ENCODE measurements around the gene MKLN1. TPM values are rescaled to one million over a fixed set of nuclear protein-coding genes. Genes with fewer than 3 reads are reported as not detected.
"Not testable (repeated sequence)": the region's sequence is repeated elsewhere in the genome, so short reads cannot be mapped to it uniquely, and the experiment has no call there.

Gene MKLN1
- total and polyA plus RNA-seq, 2 of the 13 experiments (the other 11 are each of a cell fraction or from before 2014, with no cell fraction given): 33.6 to 43.5 TPM

- CTCF ChIA-PET (ENCODE audit: low intra/inter-chr PET ratio, low total read pairs); POLR2A ChIA-PET: not testable (repeated sequence)
Measured at GRCh38 chr7:131505037-131505620, 177.5 kb downstream of the MKLN1 start.

GRCh38 chr7:131505636-131506557 lies 178.2 kb downstream of the MKLN1 start:
- H3K4me1 ChIP-seq (ENCODE audit: insufficient read depth, low read length): peaks cover 34% of the 10 kb centered on the region
- 92% methylated on average over 23 of the region's 30 CpGs for WGBS (ENCODE audit: low lambda C conversion rate)
- CTCF ChIA-PET (ENCODE audit: low intra/inter-chr PET ratio, low total read pairs): no interaction called here
- no peak for DNase-seq (ENCODE audit: low spot score)
- H4K20me1 ChIP-seq (ENCODE audit: insufficient read depth, low read length): no peaks in the 10 kb centered on the region
- POLR2A ChIA-PET: no interaction called here
- no peaks in the 10 kb centered on the region for H3K9me3 ChIP-seq (ENCODE audit: low read length)
- BruUV-seq (replicated peaks): no TSS peak
- in situ Hi-C loops (cut with HindIII; ENCODE audit: extremely low pct_ligation_motif_present, low pct_unique_long_range_greater_than_20kb) (loop anchor here (10.0 kb wide), 1 partner anchor 149 kb away; no protein-coding TSS in a partner anchor), intact Hi-C loops (cut with micrococcal nuclease; ENCODE audit: unreplicated experiment) (no loop called here)
- no peaks in the 10 kb centered on the region for H3K79me2 ChIP-seq (ENCODE audit: insufficient read depth, low read length)
- no peak for ATAC-seq
- no peaks in the 10 kb centered on the region; a peak in 1 of 5 replicates for H3K27me3 ChIP-seq (ENCODE audit: control insufficient read depth in 1 of 2, insufficient read depth in 2 of 2, low read length in 2 of 2)
- no peak overlapping the region for H3K9ac ChIP-seq (ENCODE audit: insufficient read depth, low read depth, low read length)
- no peaks in the 10 kb centered on the region for H3K36me3 ChIP-seq (replicated peaks in 1 of 2; ENCODE audit: control insufficient read depth in 1 of 2, insufficient read depth in 2 of 2, low read length in 2 of 2)
- FAIRE-seq: no peak
- no peak overlapping the region for H3K27ac ChIP-seq (ENCODE audit: extremely low read length, insufficient read depth, low read length)
- H2AFZ ChIP-seq (ENCODE audit: low read length): no peak overlapping the region
- no peak overlapping the region for H3K4me2 ChIP-seq (ENCODE audit: low read depth, low read length)
- H3K4me3 ChIP-seq (replicated peaks in 1 of 3; ENCODE audit: insufficient read depth in 1 of 3, low read depth in 2 of 3, low read length in 3 of 3): no peak overlapping the region
- TF ChIP-seq ZNF34 (CRISPR knock-in tag; IDR thresholded peaks at IDR 0.05; ENCODE audit: borderline replicate concordance): no peak
- no peak for TF ChIP-seq ZNF234 (CRISPR knock-in tag; conservative IDR thresholded peaks at IDR 0.05)
- TF ChIP-seq ZSCAN12 (CRISPR knock-in tag; IDR thresholded peaks at IDR 0.05): no peak
- peak in 1 of 2 experiments; percentile 30; a peak in 1 of 4 replicates for TF ChIP-seq POLR2A (IDR thresholded peaks at IDR 0.05; ENCODE audit: insufficient read depth in 1 of 2, low read depth in 2 of 2, low read length in 2 of 2)
- no peak for TF ChIP-seq DMAP1 (CRISPR knock-in tag; IDR thresholded peaks at IDR 0.05)
- no peak for TF ChIP-seq ETV5 (CRISPR knock-in tag; IDR thresholded peaks at IDR 0.05; ENCODE audit: borderline replicate concordance)
- TF ChIP-seq POLR2G (IDR thresholded peaks at IDR 0.05; ENCODE audit: low read depth, low read length): peak; percentile 36; the same call in 1 of the 2 replicates
- no peak for TF ChIP-seq ZNF678 (CRISPR knock-in tag; IDR thresholded peaks at IDR 0.05)
- TF ChIP-seq RBM22 (optimal IDR thresholded peaks at IDR 0.05; ENCODE audit: low read length): peak; percentile 47
- no peak for TF ChIP-seq THAP8 (CRISPR knock-in tag; IDR thresholded peaks at IDR 0.05; ENCODE audit: borderline replicate concordance)

More at GRCh38 chr7:131505037-131505620, 177.5 kb downstream of the MKLN1 start:
- FAIRE-seq; DNase-seq (ENCODE audit: low spot score); H3K9ac ChIP-seq (ENCODE audit: insufficient read depth, low read depth, low read length); H2AFZ ChIP-seq (ENCODE audit: low read length); H3K27ac ChIP-seq (ENCODE audit: extremely low read length, insufficient read depth, low read length); H3K36me3 ChIP-seq (replicated peaks in 1 of 2; ENCODE audit: control insufficient read depth in 1 of 2, insufficient read depth in 2 of 2, low read length in 2 of 2); H3K27me3 ChIP-seq (ENCODE audit: control insufficient read depth in 1 of 2, insufficient read depth in 2 of 2, low read length in 2 of 2); ATAC-seq; H4K20me1 ChIP-seq (ENCODE audit: insufficient read depth, low read length); H3K79me2 ChIP-seq (ENCODE audit: insufficient read depth, low read length); H3K4me3 ChIP-seq (replicated peaks in 1 of 3; ENCODE audit: insufficient read depth in 1 of 3, low read depth in 2 of 3, low read length in 3 of 3); H3K9me3 ChIP-seq (ENCODE audit: low read length); intact Hi-C loops (cut with micrococcal nuclease; ENCODE audit: unreplicated experiment); BruUV-seq (replicated peaks): not testable (repeated sequence)
- 68% methylated on average over 8 of the region's 8 CpGs for WGBS (ENCODE audit: low lambda C conversion rate)
- TF ChIP-seq FOSL2 (CRISPR knock-in tag; IDR thresholded peaks at IDR 0.05): peak; percentile 32; the same call in 1 of the 2 replicates
- TF ChIP-seq PAF1 (CRISPR knock-in tag; IDR thresholded peaks at IDR 0.05): peak; percentile 78; the same call in 1 of the 2 replicates
- H3K4me1 ChIP-seq (ENCODE audit: insufficient read depth, low read length): peaks cover 34% of the 10 kb centered on the region
- H3K4me2 ChIP-seq (ENCODE audit: low read depth, low read length): peak overlapping the region; percentile 74; the same call in 1 of the 2 replicates
- in situ Hi-C loops (cut with HindIII; ENCODE audit: extremely low pct_ligation_motif_present, low pct_unique_long_range_greater_than_20kb): loop anchor here (10.0 kb wide), 1 partner anchor 150 kb away; no protein-coding TSS in a partner anchor

Data from HepG2 (cell line).